Esophagus muscularis mucosa (tissue), 3 donors: ENCODE measurements around the gene CBL.

Experiments
- POLR2A ChIP-seq: fragments of 450-650 bp; IDR thresholded peaks from one replicate; pipeline ENCODE4 v1.6.1; 2017; ENCODE audit warnings: antibody characterized with exemption, moderate library complexity, mild to moderate bottlenecking, low read depth
- TF ChIP-seq, protein P1 (sequence below), 3 experiments: fragments of 200-600 bp in 2 of 3; fragments of 450-650 bp in 1 of 3; sonication (generic) in 2 of 3; IDR thresholded peaks; one replicate each; pipeline ENCODE4 v1.5.1; 2017 to 2019; ENCODE audit warnings: antibody characterized with exemption in 3 of 3, mild to moderate bottlenecking in 2 of 3, moderate library complexity in 1 of 3

GRCh38 chr11:119277660-119278059 is 71.5 kb downstream of the CBL start:
- TF ChIP-seq, protein P1, sequence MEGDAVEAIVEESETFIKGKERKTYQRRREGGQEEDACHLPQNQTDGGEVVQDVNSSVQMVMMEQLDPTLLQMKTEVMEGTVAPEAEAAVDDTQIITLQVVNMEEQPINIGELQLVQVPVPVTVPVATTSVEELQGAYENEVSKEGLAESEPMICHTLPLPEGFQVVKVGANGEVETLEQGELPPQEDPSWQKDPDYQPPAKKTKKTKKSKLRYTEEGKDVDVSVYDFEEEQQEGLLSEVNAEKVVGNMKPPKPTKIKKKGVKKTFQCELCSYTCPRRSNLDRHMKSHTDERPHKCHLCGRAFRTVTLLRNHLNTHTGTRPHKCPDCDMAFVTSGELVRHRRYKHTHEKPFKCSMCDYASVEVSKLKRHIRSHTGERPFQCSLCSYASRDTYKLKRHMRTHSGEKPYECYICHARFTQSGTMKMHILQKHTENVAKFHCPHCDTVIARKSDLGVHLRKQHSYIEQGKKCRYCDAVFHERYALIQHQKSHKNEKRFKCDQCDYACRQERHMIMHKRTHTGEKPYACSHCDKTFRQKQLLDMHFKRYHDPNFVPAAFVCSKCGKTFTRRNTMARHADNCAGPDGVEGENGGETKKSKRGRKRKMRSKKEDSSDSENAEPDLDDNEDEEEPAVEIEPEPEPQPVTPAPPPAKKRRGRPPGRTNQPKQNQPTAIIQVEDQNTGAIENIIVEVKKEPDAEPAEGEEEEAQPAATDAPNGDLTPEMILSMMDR (IDR thresholded peaks at IDR 0.05), result no peak
- TF ChIP-seq POLR2A, result no peak
